Thoracic aorta endothelial cell (primary cell): ENCODE data around the gene GSTCD. TPM values are rescaled to one million over a fixed set of nuclear protein-coding genes. Genes with fewer than 3 reads are reported as not detected.

Experiments
- total RNA-seq: library from RNA; depleted of rRNA; stranded (reverse); fragments of >200 nt; gene quantifications from 2 replicates; pipeline ENCODE4 v1.2.3, GENCODE V29; 2012

The GSTCD gene
- total RNA-seq = 26.6 and 28.9 TPM in 2 replicates

DNA sequence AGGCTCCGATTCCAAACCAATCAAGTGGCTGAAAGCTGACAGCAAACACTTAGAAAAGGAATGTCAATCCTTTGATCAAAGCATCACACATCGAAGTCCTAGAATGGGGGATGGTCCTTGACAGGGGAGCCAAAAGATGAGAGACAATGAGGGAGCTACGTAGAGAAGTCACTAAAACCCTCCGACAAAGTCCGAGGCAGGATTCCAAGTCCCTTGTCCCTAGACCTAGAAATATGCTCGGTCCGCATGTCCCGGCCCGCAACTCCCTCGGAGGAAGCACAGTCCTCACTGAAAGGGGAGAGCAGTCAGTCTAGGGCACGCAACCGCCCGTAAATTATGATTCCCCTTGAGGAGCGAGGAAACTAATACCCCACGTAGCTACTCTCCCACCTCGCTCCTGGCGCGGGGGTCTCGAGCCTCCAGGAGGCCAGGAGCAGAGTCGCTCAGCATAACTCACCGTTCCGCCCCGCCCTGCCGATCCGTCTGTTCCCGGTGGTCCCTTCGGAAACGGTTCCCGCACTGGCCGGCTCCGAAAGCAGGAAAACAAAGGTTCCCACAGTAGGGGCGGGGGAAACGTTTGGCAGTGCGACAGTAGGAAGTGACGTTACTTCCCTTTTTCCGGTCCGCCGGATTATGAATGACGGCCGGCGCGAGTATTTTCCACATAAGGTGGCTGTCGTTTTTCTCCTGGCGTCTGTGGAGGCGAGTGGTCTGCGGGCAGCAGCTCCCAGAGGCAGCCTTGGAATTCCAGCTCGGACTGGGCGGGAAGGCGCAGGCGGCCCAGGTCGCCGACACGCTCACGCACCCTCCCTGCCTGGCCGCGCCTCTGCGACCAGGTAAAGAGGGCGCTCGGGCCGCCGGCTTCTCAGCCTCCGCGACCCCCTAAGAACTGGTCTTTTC, at the start of gene GSTCD, which contains the start of gene INTS12:
TSS of gene GSTCD (plus strand) at position 604 of the 900 bp plus-strand sequence. CDS start 8,830 bp downstream, outside the sequence.
TSS of gene INTS12 (minus strand) at position 509 of the 900 bp plus-strand sequence. CDS start 8,684 bp downstream, outside the sequence.

DNA sequence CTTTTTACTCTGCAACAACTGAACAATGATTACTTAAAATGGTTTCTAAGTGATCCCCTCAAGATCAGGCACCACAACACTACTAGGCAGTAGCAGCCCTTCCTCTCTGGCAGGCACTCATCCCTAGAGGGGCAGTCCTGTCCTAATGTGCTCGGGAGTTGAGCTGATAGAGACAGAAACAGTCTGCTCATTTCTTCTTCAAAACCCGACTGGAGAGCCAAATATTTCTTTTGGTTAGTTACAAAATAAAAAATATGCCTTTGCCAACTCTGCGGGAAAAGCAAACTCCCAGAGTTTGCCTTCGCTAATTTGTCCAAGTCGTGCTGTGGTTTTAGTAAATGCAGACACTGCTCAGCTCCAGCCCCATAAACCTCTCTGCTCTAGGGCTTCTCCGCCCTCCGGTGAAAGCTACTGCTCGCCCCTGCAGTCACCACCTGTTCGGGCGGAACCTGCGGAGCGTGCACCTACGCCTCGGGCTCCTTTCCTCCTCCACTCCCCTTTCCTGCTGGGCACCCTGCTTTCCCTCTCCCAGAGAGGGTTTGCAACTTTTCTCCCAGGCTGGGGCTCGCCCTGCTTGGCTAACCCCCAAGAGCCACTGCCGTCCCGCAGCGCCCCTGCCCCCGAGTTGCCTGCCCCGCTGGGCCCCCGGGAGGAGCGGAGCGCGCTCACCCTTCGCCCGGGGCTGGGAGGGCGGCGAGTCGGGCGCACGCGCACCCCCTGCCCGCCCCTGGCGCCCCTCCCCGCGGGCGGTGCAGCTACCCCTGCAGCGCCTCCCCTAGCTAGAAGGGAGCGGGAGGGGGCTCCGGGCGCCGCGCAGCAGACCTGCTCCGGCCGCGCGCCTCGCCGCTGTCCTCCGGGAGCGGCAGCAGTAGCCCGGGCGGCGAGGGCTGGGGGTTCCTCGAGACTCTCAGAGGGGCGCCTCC, 186.3 kb downstream of the GSTCD start, which contains the start of gene NPNT:
TSS of gene NPNT (plus strand) at position 812 of the 923 bp plus-strand sequence. CDS start 182 bp downstream, outside the sequence.

Other genes starting within 250 kb of the GSTCD start
- 91.6 and 106 TPM in 2 replicates for gene PPA2, start 234.7 kb upstream of the GSTCD start, total RNA-seq
- not detected in 2 replicates for gene ARHGEF38, start 156.2 kb upstream of the GSTCD start, total RNA-seq
- 22.6 and 22.7 TPM in 2 replicates for gene INTS12, start 95 bp upstream of the GSTCD start, total RNA-seq
- gene NPNT, start 186.7 kb downstream of the GSTCD start, total RNA-seq = under 0.01 TPM in 1 of 2 replicates, not detected in the other